Right lobe of liver (tissue), 6 donors: Measurements from ENCODE around the gene PIM3. TPM values are rescaled to one million over a fixed set of nuclear protein-coding genes. Genes with fewer than 3 reads are reported as not detected.
A peak's percentile ranks its signal among the peaks of the same experiment; 100 is the strongest.

Experiments
- ATAC-seq, 4 donors: fragments of 200-7000 bp; cut with Tn5 transposase; one replicate each; pipeline ENCODE4 v1.9.1; 2020; ENCODE audit warnings: mild to moderate bottlenecking in 4 of 4, moderate library complexity in 4 of 4
- DNase-seq, 3 donors: peaks; one replicate each; pipeline ENCODE4 v3.0.0-alpha.2; 2020
- H3K27ac ChIP-seq, 3 donors: fragments of 200-600 bp; one replicate each; pipeline ENCODE4 v1.8.0; 2022
- H3K27me3 ChIP-seq, 2 donors: fragments of 200-600 bp; one replicate each; pipeline ENCODE4 v1.8.0; 2022
- H3K36me3 ChIP-seq, 4 donors: fragments of 200-600 bp; sonication (generic) in 1 of 4; one replicate each; pipeline versions ENCODE4 v1.5.1 to v1.8.0; 2017 to 2022; ENCODE audit warnings: control low read depth in 1 of 4
- H3K4me1 ChIP-seq, 4 donors: fragments of 200-600 bp; sonication (generic) in 1 of 4; one replicate each; pipeline versions ENCODE4 v1.5.1 to v1.8.0; 2017 to 2022; ENCODE audit warnings: control low read depth in 1 of 4
- H3K4me3 ChIP-seq, 3 donors: fragments of 200-600 bp; one replicate each; pipeline ENCODE4 v1.8.0; 2022
- H3K9me3 ChIP-seq, 4 donors: fragments of 200-600 bp; sonication (generic) in 1 of 4; one replicate each; pipeline versions ENCODE4 v1.5.1 to v1.8.0; 2017 to 2022; ENCODE audit warnings: control low read depth in 1 of 4
- POLR2A ChIP-seq: fragments of 450-650 bp; IDR thresholded peaks from one replicate; pipeline ENCODE4 v1.6.1; 2017; ENCODE audit warnings: antibody characterized with exemption, mild to moderate bottlenecking
- WGBS: methylation state at CpG from one replicate; pipeline ENCODE4 v1.1.6; 2018; ENCODE audit warnings: low coverage, low lambda C conversion rate; ENCODE audit not compliant: insufficient coverage; ENCODE audit errors: missing lambda C conversion rate; 5-methylcytosine and 5-hydroxymethylcytosine counted together
- intact Hi-C, 2 donors: fragments of 100-400 bp; cut with DNase I; formaldehyde crosslinking; loops; one replicate each; pipeline versions ENCODE4 v1.11.2 to v1.14.1; 2022
- total RNA-seq, 6 experiments: library from RNA; depleted of rRNA in 2 of 6; stranded (reverse); fragments of >200 nt in 2 of 6; fragmentation: NEBNext Ultra II Directional in 3 of 6; extraction: Animal tissue kit (Norgen Biotek cat#: 25700) in 3 of 6; gene quantifications; one replicate each; pipeline versions ENCODE4 v1.1.0 to v1.2.4, GENCODE V29; 2016 to 2023
- TF ChIP-seq, protein P1 (sequence below), 4 donors: fragments of 200-600 bp in 3 of 4; fragments of 450-650 bp in 1 of 4; IDR thresholded peaks; one replicate each; pipeline versions ENCODE4 v1.5.1 to v1.8.0; 2016 to 2022; ENCODE audit warnings: antibody characterized with exemption in 4 of 4, mild to moderate bottlenecking in 2 of 4
- donor health status: DM: no; HTN: yes; CAD: no.
- donor health status: DM: no; HTN: no; CAD: no.
- donor health status: DM: no; HTN: no; CAD: no.
- donor health status: DM: no; HTN: yes; CAD: no.
- donor health status: DM: no; HTN: yes; CAD: no.

PIM3 gene
- total RNA-seq, 6 experiments from 2014 or later, result 26.7 to 64.4 (median 32.8) TPM

DNA sequence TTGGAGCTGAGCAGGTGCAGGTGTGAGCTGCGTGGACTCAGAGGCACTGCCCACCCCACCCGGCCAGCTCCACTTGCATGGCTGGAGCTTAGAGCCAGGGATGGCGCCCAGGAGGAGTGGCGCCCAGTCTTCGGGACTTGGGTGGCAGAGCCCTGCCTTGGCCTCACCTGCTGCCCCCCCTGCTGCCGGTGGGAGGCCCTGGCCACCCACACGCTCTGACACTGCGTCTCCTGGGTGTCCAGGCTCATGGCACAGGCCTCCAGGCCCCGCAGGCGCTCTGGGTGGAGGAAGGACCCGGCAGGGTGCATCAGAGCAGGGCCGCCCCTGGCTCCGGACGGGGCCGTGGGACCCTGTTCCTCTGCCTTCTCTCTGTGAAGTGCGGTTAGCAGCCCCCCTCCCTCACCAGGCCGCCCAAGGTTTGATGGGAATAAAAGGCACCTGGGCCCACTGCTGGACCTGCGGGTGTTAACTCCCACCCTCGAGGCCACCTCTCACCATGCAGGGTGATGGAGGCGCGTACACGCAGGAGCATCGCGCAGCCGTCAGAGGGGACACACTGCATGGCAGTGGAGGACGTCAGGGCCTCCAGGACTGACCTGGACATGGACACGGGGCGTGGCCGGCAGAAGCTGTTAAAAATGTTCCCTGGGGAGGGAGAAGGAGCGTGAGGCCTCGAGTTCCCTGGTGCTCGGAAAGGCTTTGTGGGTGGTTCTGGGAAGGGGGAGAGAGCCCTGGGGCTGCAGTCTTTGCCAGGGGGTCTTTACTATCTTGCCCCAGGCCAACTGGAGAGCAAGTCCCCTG lies 40.2 kb downstream of the PIM3 start:
- 94% methylated on average over 9 of the region's 32 CpGs for WGBS
- no peak overlapping the region for H3K4me3 ChIP-seq
- H3K27me3 ChIP-seq, result no peaks in the 10 kb centered on the region
- H3K27ac ChIP-seq, result no peak overlapping the region
- TF ChIP-seq POLR2A, result no peak
- TF ChIP-seq, protein P1, sequence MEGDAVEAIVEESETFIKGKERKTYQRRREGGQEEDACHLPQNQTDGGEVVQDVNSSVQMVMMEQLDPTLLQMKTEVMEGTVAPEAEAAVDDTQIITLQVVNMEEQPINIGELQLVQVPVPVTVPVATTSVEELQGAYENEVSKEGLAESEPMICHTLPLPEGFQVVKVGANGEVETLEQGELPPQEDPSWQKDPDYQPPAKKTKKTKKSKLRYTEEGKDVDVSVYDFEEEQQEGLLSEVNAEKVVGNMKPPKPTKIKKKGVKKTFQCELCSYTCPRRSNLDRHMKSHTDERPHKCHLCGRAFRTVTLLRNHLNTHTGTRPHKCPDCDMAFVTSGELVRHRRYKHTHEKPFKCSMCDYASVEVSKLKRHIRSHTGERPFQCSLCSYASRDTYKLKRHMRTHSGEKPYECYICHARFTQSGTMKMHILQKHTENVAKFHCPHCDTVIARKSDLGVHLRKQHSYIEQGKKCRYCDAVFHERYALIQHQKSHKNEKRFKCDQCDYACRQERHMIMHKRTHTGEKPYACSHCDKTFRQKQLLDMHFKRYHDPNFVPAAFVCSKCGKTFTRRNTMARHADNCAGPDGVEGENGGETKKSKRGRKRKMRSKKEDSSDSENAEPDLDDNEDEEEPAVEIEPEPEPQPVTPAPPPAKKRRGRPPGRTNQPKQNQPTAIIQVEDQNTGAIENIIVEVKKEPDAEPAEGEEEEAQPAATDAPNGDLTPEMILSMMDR (IDR thresholded peaks at IDR 0.05), result no peak
- H3K4me1 ChIP-seq, result no peaks in the 10 kb centered on the region
- ATAC-seq, result no peak
- peak in 1 of 3 donors; percentile 45 for DNase-seq
- H3K9me3 ChIP-seq, result no peaks in the 10 kb centered on the region
- H3K36me3 ChIP-seq, result no peaks in the 10 kb centered on the region
- intact Hi-C loops, result no loop called here

DNA sequence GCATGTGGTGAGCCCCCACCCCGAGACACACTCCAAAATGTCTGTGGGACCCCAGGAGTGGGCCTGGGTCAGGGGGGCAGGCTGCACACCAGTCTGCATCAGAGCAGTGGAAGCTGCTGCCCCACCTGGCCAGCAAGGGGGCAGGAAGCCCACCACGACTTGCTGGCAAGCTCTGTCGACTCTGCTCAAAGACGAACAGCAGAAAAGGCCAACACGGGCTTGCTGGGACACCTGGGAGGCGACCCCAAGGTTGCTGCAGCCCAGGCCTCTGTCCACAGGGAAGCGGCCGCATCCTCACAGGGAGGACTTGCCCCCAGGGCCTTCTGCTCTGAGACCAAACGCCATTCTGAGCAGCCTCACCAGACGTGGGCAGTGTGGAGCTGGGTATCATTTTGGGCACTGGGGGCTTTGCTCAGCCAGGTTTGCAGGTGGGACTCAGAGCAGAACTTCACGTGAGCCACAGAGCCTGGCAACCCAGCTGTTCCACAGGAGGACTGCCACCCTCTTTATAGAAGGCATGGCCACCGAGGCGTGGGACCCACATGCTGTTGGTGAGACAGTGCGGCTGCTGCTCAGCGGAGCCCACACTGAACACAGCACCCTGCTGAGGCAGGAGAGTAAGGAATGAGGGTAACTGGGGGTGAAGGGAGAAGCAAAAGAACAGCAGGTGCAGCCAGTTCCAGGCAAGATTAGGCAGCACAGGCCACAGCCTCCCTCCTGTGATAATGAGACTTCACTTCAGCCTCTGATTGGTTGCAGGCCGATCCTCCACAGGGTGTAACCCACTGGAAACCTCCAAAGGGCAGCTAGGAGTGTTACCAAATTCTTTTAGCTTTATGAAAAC lies 41.0 kb downstream of the PIM3 start:
- no peak overlapping the region for H3K27ac ChIP-seq
- no peak overlapping the region for H3K4me3 ChIP-seq
- no peaks in the 10 kb centered on the region for H3K9me3 ChIP-seq
- H3K36me3 ChIP-seq, result no peaks in the 10 kb centered on the region
- 100% methylated on average over 2 of the region's 16 CpGs for WGBS
- intact Hi-C loops, result no loop called here
- no peak for DNase-seq
- TF ChIP-seq, protein P1 (IDR thresholded peaks at IDR 0.05), result no peak
- no peak for TF ChIP-seq POLR2A
- H3K27me3 ChIP-seq, result no peaks in the 10 kb centered on the region
- ATAC-seq, result no peak
- H3K4me1 ChIP-seq, result no peaks in the 10 kb centered on the region

DNA sequence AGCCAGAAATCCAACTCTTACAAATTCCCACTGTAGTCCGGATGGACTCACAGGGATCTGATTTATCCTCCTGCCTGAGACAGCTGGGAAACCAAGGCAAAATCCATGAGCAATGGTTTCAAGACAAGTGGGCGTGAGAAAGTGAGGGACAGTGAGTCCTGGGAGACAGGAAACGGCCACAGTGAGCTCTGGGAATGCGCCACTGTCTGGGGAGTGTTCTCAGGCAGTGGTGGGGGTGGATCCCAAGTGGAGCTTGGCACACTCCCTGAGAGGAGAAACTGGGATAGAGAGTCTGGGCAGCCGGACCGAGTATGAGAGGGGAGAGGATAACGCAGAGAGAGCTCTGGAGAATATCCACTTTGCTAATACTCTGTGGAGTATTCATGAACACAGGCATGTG lies 42.2 kb downstream of the PIM3 start:
- WGBS, result 81% methylated on average over 7 of the region's 7 CpGs
- Histone ChIP-seq H3K4me3 (no peak overlapping the region), H3K9me3 (no peaks in the 10 kb centered on the region), H3K27me3 (no peaks in the 10 kb centered on the region), H3K4me1 (no peaks in the 10 kb centered on the region), H3K27ac (no peak overlapping the region), H3K36me3 (no peaks in the 10 kb centered on the region)
- DNase-seq (no peak), ATAC-seq (no peak)
- TF ChIP-seq, protein P1 (IDR thresholded peaks at IDR 0.05), result no peak
- intact Hi-C loops, result no loop called here

DNA sequence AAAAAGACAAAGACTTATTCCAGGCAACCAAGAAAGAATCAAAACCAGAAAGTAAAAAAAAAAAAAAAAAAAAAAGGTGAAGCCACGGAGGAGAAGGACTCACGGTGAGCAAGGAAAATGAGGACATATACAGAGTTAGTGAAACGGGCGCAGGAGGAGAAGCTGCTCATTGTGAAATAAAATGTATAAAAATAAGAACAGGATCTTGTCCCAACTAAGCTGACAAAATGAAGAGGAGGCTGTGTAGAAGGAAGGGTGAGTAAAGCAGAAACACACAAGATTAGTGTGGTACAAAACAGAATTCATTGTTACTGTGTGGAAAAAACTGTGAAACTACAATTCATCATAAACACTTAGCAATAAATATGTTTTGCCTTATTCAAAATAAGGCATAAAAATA lies 44.3 kb downstream of the PIM3 start:
- TF ChIP-seq, protein P1 (IDR thresholded peaks at IDR 0.05), result no peak
- TF ChIP-seq POLR2A, result no peak
- intact Hi-C loops, result no loop called here
- H3K4me1 ChIP-seq, result no peaks in the 10 kb centered on the region
- no peak overlapping the region for H3K27ac ChIP-seq
- DNase-seq (no peak), ATAC-seq (no peak)
- no peaks in the 10 kb centered on the region for H3K36me3 ChIP-seq
- no peaks in the 10 kb centered on the region for H3K27me3 ChIP-seq
- WGBS, result 33% methylated on average over 4 of the region's 4 CpGs
- no peak overlapping the region for H3K4me3 ChIP-seq
- H3K9me3 ChIP-seq, result no peaks in the 10 kb centered on the region
